Gastroesophageal sphincter (tissue), 4 donors: Measurements from ENCODE around the gene CARD6. TPM values are rescaled to one million over a fixed set of nuclear protein-coding genes. Genes with fewer than 3 reads are reported as not detected.
A peak's percentile ranks its signal among the peaks of the same experiment; 100 is the strongest.

Experiments used
- ATAC-seq: fragments of 150-250 bp; one replicate; pipeline ENCODE4 v1.9.1; 2016; ENCODE audit warnings: mild to moderate bottlenecking, moderate library complexity
- H3K27ac ChIP-seq, 4 donors: fragments of 200-600 bp; sonication (generic) in 3 of 4; 1 replicate in 3 of 4; 2 replicates in 1 of 4; pipeline ENCODE4 v1.5.1; 2016 to 2019
- H3K27me3 ChIP-seq: fragments of 200-600 bp; sonication (generic); one replicate; pipeline ENCODE4 v1.5.1; 2019
- H3K36me3 ChIP-seq, 2 donors: fragments of 200-600 bp; sonication (generic); one replicate each; pipeline ENCODE4 v1.5.1; 2019; ENCODE audit warnings: control low read depth in 1 of 2
- H3K4me1 ChIP-seq, 3 donors: fragments of 200-600 bp; sonication (generic); 1 replicate in 2 of 3; 2 replicates in 1 of 3; pipeline ENCODE4 v1.5.1; 2016 to 2019; ENCODE audit warnings: control low read depth in 2 of 3
- H3K4me3 ChIP-seq, 2 donors: fragments of 200-600 bp; sonication (generic); one replicate each; pipeline ENCODE4 v1.5.1; 2019; ENCODE audit warnings: mild to moderate bottlenecking in 1 of 2, moderate library complexity in 1 of 2
- H3K9me3 ChIP-seq, 3 donors: fragments of 200-600 bp; sonication (generic); one replicate each; pipeline ENCODE4 v1.5.1; 2017 to 2019; ENCODE audit warnings: control low read depth in 2 of 3
- EP300 ChIP-seq: sonication (generic); formaldehyde crosslinking; IDR thresholded peaks from one replicate; pipeline ENCODE4 v1.6.1; 2017; ENCODE audit warnings: antibody characterized with exemption, mild to moderate bottlenecking
- POLR2A ChIP-seq, 2 donors: fragments of 450-650 bp; IDR thresholded peaks; one replicate each; pipeline ENCODE4 v1.6.1; 2017; ENCODE audit warnings: antibody characterized with exemption in 2 of 2, mild to moderate bottlenecking in 2 of 2, moderate library complexity in 1 of 2
- POLR2AphosphoS5 ChIP-seq: sonication (generic); formaldehyde crosslinking; IDR thresholded peaks from one replicate; pipeline ENCODE4 v1.6.1; 2017; ENCODE audit warnings: antibody characterized with exemption
- WGBS, 2 donors: methylation state at CpG; one replicate each; pipeline ENCODE4 v1.1.5; 2018; ENCODE audit warnings: low coverage in 1 of 2; 5-methylcytosine and 5-hydroxymethylcytosine counted together
- total RNA-seq, 4 donors: library from RNA; depleted of rRNA; stranded (reverse); fragments of >200 nt; gene quantifications; one replicate each; pipeline ENCODE4 v1.1.0, GENCODE V29; 2016
- TF ChIP-seq, protein P1 (sequence below), 4 experiments: fragments of 200-600 bp in 2 of 4; fragments of 450-650 bp in 2 of 4; sonication (generic) in 1 of 4; IDR thresholded peaks; one replicate each; pipeline ENCODE4 v1.5.1; 2017 to 2019; ENCODE audit warnings: antibody characterized with exemption in 4 of 4, mild to moderate bottlenecking in 2 of 4, moderate library complexity in 2 of 4

The CARD6 gene
- total RNA-seq, 4 donors from 2014 or later = 4.8 to 13.6 (median 8.5) TPM

DNA sequence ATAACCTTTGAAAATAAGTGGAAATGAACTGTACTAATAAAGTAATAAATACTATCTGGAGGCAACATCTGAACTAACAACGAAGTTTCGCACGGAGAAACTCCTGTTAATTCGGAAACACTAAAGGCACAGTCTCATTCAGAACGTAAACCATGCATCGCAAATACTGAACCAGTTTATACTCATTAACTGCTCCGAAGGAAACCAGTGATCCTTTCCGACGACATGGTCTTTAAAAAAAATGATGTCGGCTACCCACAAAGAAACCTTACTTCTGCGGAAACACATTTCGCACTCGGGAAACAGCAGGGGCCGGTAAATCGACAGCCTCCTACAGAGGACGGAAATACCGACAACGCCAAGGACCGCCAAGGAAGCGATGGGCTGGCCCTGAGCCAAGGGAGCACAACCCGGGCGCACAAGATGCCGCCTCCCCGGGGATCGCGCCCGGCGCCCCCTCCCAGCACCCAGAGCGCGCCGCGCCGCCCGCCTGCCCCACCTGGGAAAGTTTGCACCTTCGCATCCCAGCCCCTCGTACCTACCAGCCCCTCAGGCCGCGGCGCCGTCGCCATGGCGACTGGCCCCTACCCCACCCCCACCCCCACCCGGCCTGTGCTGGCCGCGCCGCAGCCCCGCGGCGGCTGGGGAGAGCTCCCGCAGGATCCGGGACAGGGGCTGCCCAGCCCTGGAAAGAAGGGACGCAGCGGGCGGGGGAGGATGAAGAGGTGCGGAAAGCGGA, 43.7 kb upstream of the CARD6 start:
- Histone ChIP-seq H3K27me3 (no peaks in the 10 kb centered on the region), H3K9me3 (no peaks in the 10 kb centered on the region), H3K4me1 (peaks cover 0 to 61% (median 6%) of the 10 kb centered on the region in 3 donors), H3K27ac (peak overlapping the region; percentile 57 to 99 (median 95)), H3K4me3 (peak overlapping the region; percentile 65 to 99), H3K36me3 (no peaks in the 10 kb centered on the region)
- 0 to 1% methylated on average over 8 to 9 of the region's 56 CpGs for WGBS, 2 donors
- TF ChIP-seq POLR2A (IDR thresholded peaks at IDR 0.05) (no peak), EP300 (no peak), POLR2AphosphoS5 (no peak)
- TF ChIP-seq, protein P1, sequence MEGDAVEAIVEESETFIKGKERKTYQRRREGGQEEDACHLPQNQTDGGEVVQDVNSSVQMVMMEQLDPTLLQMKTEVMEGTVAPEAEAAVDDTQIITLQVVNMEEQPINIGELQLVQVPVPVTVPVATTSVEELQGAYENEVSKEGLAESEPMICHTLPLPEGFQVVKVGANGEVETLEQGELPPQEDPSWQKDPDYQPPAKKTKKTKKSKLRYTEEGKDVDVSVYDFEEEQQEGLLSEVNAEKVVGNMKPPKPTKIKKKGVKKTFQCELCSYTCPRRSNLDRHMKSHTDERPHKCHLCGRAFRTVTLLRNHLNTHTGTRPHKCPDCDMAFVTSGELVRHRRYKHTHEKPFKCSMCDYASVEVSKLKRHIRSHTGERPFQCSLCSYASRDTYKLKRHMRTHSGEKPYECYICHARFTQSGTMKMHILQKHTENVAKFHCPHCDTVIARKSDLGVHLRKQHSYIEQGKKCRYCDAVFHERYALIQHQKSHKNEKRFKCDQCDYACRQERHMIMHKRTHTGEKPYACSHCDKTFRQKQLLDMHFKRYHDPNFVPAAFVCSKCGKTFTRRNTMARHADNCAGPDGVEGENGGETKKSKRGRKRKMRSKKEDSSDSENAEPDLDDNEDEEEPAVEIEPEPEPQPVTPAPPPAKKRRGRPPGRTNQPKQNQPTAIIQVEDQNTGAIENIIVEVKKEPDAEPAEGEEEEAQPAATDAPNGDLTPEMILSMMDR (IDR thresholded peaks at IDR 0.05) = no peak
- peak; percentile 65 for ATAC-seq

DNA sequence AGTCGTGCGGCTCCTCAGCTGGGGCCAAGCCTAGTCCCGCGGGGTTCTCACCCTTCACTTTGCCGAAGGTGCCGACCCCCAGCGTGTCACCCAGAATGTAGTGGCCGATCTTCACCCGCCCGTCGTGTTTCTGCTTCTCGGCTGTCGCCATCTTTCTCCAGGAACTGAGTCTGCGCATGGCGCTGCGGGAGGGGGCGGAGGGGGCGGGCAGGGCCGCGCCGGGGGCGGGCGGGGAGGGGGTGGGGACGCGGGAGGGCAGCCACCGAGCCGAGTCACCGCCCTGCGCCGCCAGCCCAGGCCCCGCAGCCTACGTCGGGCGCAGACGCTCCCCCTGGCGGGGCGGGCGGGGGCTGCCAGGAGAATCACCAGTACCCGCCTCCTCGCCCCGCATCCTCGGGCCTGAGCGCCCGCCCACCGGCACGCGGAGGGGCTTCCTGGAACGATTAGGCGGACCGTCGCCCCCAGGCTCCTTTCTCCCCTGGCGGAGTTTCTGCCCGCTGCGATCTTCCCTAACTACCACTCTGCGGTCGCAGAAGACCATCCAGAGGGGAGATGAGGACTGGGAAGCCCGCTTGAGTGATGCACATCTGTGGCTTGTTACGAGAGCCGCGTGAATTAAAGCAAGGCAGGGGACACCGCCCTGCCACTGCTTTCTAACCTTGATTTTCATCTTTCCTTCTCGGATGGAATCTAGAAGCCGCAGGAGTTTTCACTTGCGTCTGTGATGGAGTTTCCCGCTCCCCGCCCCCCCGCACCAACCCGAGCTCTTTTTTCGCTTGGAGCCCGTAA, 43.0 kb upstream of the CARD6 start, which contains the start of gene PRKAA1:
Gene PRKAA1 (minus strand): TSS at position 363 of the 789 bp plus-strand sequence. CDS start 185 bp downstream, at position 178.
- no peaks in the 10 kb centered on the region for H3K27me3 ChIP-seq
- TF ChIP-seq EP300 (no peak), POLR2AphosphoS5 (peak; percentile 62), POLR2A (IDR thresholded peaks at IDR 0.05) (peak; percentile 52 to 55)
- TF ChIP-seq, protein P1 (IDR thresholded peaks at IDR 0.05) = peak; percentile 49 to 82 (median 60)
- peak within 1 kb of the TSS; percentile 65 to 99 for H3K4me3 ChIP-seq
- ATAC-seq = peak; percentile 97
- H3K9me3 ChIP-seq = no peaks in the 10 kb centered on the region
- peak within 1 kb of the TSS; percentile 86 to 99 (median 95) for H3K27ac ChIP-seq
- H3K4me1 ChIP-seq = peaks cover 0 to 53% (median 6%) of the 10 kb centered on the region in 3 donors
- H3K36me3 ChIP-seq = no peaks in the 10 kb centered on the region
- 0% methylated on average over 9 to 11 of the region's 70 CpGs for WGBS, 2 donors

DNA sequence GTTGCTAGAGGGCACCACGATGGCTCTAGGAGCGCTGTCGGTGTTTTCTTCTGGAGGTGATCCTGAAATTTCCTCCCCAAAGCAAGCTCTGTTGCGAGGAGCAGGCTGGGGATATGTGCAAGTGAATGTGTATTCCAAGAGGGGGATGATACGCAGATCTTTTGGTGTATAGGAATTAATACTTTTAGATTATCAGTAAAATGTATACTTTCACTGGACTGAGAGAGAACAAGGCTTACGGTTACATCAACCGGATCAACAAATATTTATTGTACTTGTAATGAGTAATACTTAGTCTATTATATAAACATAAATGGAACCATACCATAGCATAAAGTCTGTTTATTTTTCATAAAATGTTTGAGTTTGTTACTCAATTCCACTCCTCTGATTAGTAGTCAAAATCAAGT, 42.4 kb upstream of the CARD6 start:
- 0 to 2% methylated on average over 2 to 7 of the region's 7 CpGs for WGBS, 2 donors
- peak overlapping the region; percentile 65 to 99 for H3K4me3 ChIP-seq

DNA sequence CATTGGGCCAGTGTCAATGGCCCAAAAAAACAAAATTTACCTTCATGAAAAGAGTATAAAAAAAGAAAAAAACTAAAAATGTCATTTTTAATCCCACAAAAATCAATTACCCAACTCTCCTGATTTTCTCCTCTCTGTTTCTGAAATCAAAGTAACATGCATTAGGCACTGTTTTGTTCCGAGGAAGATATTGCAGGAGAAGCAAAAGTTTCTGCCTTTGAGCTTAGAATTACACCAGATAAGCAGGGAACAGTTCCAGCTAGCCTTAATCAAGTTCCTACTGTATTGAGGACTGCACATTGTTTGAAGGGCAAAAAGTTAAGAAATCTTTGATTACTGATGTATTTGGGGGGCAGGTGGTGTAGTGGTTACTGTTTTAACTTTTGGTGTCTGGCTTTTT, 41.9 kb upstream of the CARD6 start:
- WGBS, 2 donors = 0% methylated on average over 1 of the region's 1 CpG
- peak overlapping the region in 2 of 4 donors; percentile 94 to 99 for H3K27ac ChIP-seq
- no peak overlapping the region for H3K4me3 ChIP-seq
- TF ChIP-seq EP300 = no peak
- no peak for TF ChIP-seq POLR2AphosphoS5
- no peak for ATAC-seq
- no peaks in the 10 kb centered on the region for H3K36me3 ChIP-seq
- H3K4me1 ChIP-seq = peaks cover 0 to 43% (median 6%) of the 10 kb centered on the region in 3 donors
- no peaks in the 10 kb centered on the region for H3K27me3 ChIP-seq
- no peaks in the 10 kb centered on the region for H3K9me3 ChIP-seq

More for the DNA sequence above, 42.4 kb upstream of the CARD6 start:
- no peak for ATAC-seq
- Histone ChIP-seq H3K9me3 (no peaks in the 10 kb centered on the region), H3K4me1 (peaks cover 0 to 47% (median 6%) of the 10 kb centered on the region in 3 donors), H3K27ac (peak overlapping the region; percentile 86 to 99 (median 95)), H3K36me3 (no peaks in the 10 kb centered on the region), H3K27me3 (no peaks in the 10 kb centered on the region)
- TF ChIP-seq EP300 (no peak), POLR2A (IDR thresholded peaks at IDR 0.05) (no peak), POLR2AphosphoS5 (no peak)
- TF ChIP-seq, protein P1 (IDR thresholded peaks at IDR 0.05) = peak in 1 of 4 experiments; percentile 3
